ENCODE results near the gene GALR2. TPM values are rescaled to one million over a fixed set of nuclear protein-coding genes. Genes with fewer than 3 reads are reported as not detected.
A peak's percentile ranks its signal among the peaks of the same experiment; 100 is the strongest.

The GALR2 gene
- total RNA-seq, 2 experiments from 2014 or later: 0.63 TPM; not detected in 1

- Histone ChIP-seq H2AFZ (ENCODE audit: low read length) (no peak overlapping the region; the same call in 1 of the 2 replicates), H3K9me3 (ENCODE audit: low read length) (no peaks in the 10 kb centered on the region), H3K4me2 (ENCODE audit: low read length) (peak overlapping the region; percentile 72), H3K4me1 (ENCODE audit: insufficient read depth, low read length, poor library complexity, severe bottlenecking) (peaks cover 36% of the 10 kb centered on the region), H3K79me2 (ENCODE audit: insufficient read depth, low read depth, low read length) (peaks cover 3% of the 10 kb centered on the region; the same call in 1 of the 2 replicates), H3K4me3 (ENCODE audit: low read depth, low read length, poor library complexity, severe bottlenecking) (peak overlapping the region; percentile 39), H4K20me1 (ENCODE audit: insufficient read depth, low read length) (no peaks in the 10 kb centered on the region), H3K9me2 (ENCODE audit: insufficient read depth, low read length) (no peaks in the 10 kb centered on the region), H3K27ac (ENCODE audit: low read depth, low read length, poor library complexity, severe bottlenecking) (peak overlapping the region; percentile 73), H3K36me3 (ENCODE audit: insufficient read depth, low read length) (peaks cover 95% of the 10 kb centered on the region)
- intact Hi-C loops (cut with micrococcal nuclease; ENCODE audit: unreplicated experiment): loop anchor here (2.0 kb wide), 1 partner anchor 34 kb away; no protein-coding TSS in a partner anchor
- TSS peak; percentile 3 for BruUV-seq (replicated peaks)
- no peak for TF ChIP-seq EZH2phosphoT487 (IDR thresholded peaks at IDR 0.05; ENCODE audit: borderline replicate concordance, low read depth, low read length)
- DNase-seq (ENCODE audit: low spot score): peak; percentile 80
- CTCF ChIA-PET (ENCODE audit: unreplicated experiment): no interaction called here
- POLR2A ChIA-PET: interaction anchor here (0.7 to 3.0 kb wide), 9 partner anchors 9 to 138 kb away, joined by 3 to 10 read pairs (median 4); no protein-coding TSS in a partner anchor
Measured at GRCh38 chr17:76048711-76049110, 25.9 kb upstream of the GALR2 start.

- no peak for DNase-seq (ENCODE audit: low spot score)
- intact Hi-C loops (cut with micrococcal nuclease; ENCODE audit: unreplicated experiment): loop anchor here (2.0 kb wide), 1 partner anchor 34 kb away; no protein-coding TSS in a partner anchor
- peak overlapping the region; percentile 73 for H3K27ac ChIP-seq (ENCODE audit: low read depth, low read length, poor library complexity, severe bottlenecking)
- no peak overlapping the region; the same call in 1 of the 2 replicates for H2AFZ ChIP-seq (ENCODE audit: low read length)
- H3K79me2 ChIP-seq (ENCODE audit: insufficient read depth, low read depth, low read length): peaks cover 3% of the 10 kb centered on the region; the same call in 1 of the 2 replicates
- ChIA-PET CTCF (ENCODE audit: unreplicated experiment) (no interaction called here), POLR2A (interaction anchor here (0.6 to 3.0 kb wide), 10 partner anchors 8 to 139 kb away, joined by 3 to 10 read pairs (median 4); partner anchors contain the start of gene SRP68)
- no peaks in the 10 kb centered on the region for H3K9me2 ChIP-seq (ENCODE audit: insufficient read depth, low read length)
- H3K9me3 ChIP-seq (ENCODE audit: low read length): no peaks in the 10 kb centered on the region
- TF ChIP-seq EZH2phosphoT487 (IDR thresholded peaks at IDR 0.05; ENCODE audit: borderline replicate concordance, low read depth, low read length): no peak
- TF ChIP-seq CTCF (conservative IDR thresholded peaks at IDR 0.05; ENCODE audit: low read length): no peak
- peaks cover 95% of the 10 kb centered on the region for H3K36me3 ChIP-seq (ENCODE audit: insufficient read depth, low read length)
- H4K20me1 ChIP-seq (ENCODE audit: insufficient read depth, low read length): no peaks in the 10 kb centered on the region
- no TSS peak for BruUV-seq (replicated peaks)
- H3K4me3 ChIP-seq (ENCODE audit: low read depth, low read length, poor library complexity, severe bottlenecking): peak overlapping the region; percentile 39
- peak overlapping the region; percentile 72 for H3K4me2 ChIP-seq (ENCODE audit: low read length)
- H3K4me1 ChIP-seq (ENCODE audit: insufficient read depth, low read length, poor library complexity, severe bottlenecking): peaks cover 36% of the 10 kb centered on the region
Measured at GRCh38 chr17:76049239-76049638, 25.3 kb upstream of the GALR2 start.

GRCh38 chr17:76049836-76050537, 24.6 kb upstream of the GALR2 start:
- ChIA-PET POLR2A (interaction anchor here (0.9 to 2.7 kb wide), 3 partner anchors 15 to 54 kb away, joined by 3 to 10 read pairs (median 6); partner anchors contain the start of gene SRP68), CTCF (ENCODE audit: unreplicated experiment) (interaction anchor here (0.8 kb wide), 1 partner anchor 35 kb away, joined by 3 read pairs; no protein-coding TSS in a partner anchor)
- no peaks in the 10 kb centered on the region for H3K9me3 ChIP-seq (ENCODE audit: low read length)
- no peak overlapping the region for H2AFZ ChIP-seq (ENCODE audit: low read length)
- H3K4me3 ChIP-seq (ENCODE audit: low read depth, low read length, poor library complexity, severe bottlenecking): no peak overlapping the region
- H3K4me2 ChIP-seq (ENCODE audit: low read length): no peak overlapping the region
- H3K9me2 ChIP-seq (ENCODE audit: insufficient read depth, low read length): no peaks in the 10 kb centered on the region
- no peak for DNase-seq (ENCODE audit: low spot score)
- peaks cover 3% of the 10 kb centered on the region; the same call in 1 of the 2 replicates for H3K79me2 ChIP-seq (ENCODE audit: insufficient read depth, low read depth, low read length)
- H3K4me1 ChIP-seq (ENCODE audit: insufficient read depth, low read length, poor library complexity, severe bottlenecking): peaks cover 36% of the 10 kb centered on the region
- intact Hi-C loops (cut with micrococcal nuclease; ENCODE audit: unreplicated experiment): loop anchor here (2.0 kb wide), 1 partner anchor 35 kb away; no protein-coding TSS in a partner anchor
- no peaks in the 10 kb centered on the region for H4K20me1 ChIP-seq (ENCODE audit: insufficient read depth, low read length)
- peaks cover 94% of the 10 kb centered on the region for H3K36me3 ChIP-seq (ENCODE audit: insufficient read depth, low read length)
- TF ChIP-seq EZH2phosphoT487 (IDR thresholded peaks at IDR 0.05; ENCODE audit: borderline replicate concordance, low read depth, low read length) (no peak), CTCF (conservative IDR thresholded peaks at IDR 0.05; ENCODE audit: low read length) (no peak)
- BruUV-seq (replicated peaks): no TSS peak
- H3K27ac ChIP-seq (ENCODE audit: low read depth, low read length, poor library complexity, severe bottlenecking): peak overlapping the region; percentile 73
